H1 (cell line): ENCODE results near the gene CISH. TPM values are rescaled to one million over a fixed set of nuclear protein-coding genes. Genes with fewer than 3 reads are reported as not detected.
A peak's percentile ranks its signal among the peaks of the same experiment; 100 is the strongest.

Experiments used
- CTCF ChIA-PET: fragments of 300-600 bp; sonication (Branson Sonifier 250); formaldehyde crosslinking; loops from one replicate; lab custom pipeline; 2021; ENCODE audit not compliant: partially characterized antibody; lab: Charles Lee
- POLR2A ChIA-PET: fragments of 300-600 bp; sonication (Branson Sonifier 250); formaldehyde crosslinking; loops from one replicate; lab custom pipeline; 2021; ENCODE audit warnings: inconsistent platforms; ENCODE audit not compliant: partially characterized antibody; lab: Charles Lee
- DNase-seq, 2 experiments: peaks; one replicate each; pipeline versions ENCODE4 v3.0.0 to v3.0.0-alpha.2; 2010 to 2022; ENCODE audit warnings: low spot score in 2 of 2, low read depth in 1 of 2, mixed read lengths in 1 of 2
- FAIRE-seq: peaks from 2 replicates; lab custom pipeline; 2011; peaks lifted over from hg19 to GRCh38; lab: Jason Lieb, UNC
- H2AFZ ChIP-seq: 2 replicates; pipeline ENCODE4 v1.8.1; 2012; ENCODE audit warnings: low read length, inconsistent platforms
- H2AK5ac ChIP-seq: 2 replicates; pipeline ENCODE4 v1.6.1; 2013; ENCODE audit warnings: low read depth, low read length
- H2BK120ac ChIP-seq: replicated peaks from 2 replicates; pipeline ENCODE3; 2013; ENCODE audit warnings: low read depth, low read length, inconsistent platforms
- H2BK12ac ChIP-seq: 2 replicates; pipeline ENCODE4 v1.6.1; 2013; ENCODE audit warnings: low read depth, low read length
- H2BK15ac ChIP-seq: 2 replicates; pipeline ENCODE4 v1.6.1; 2013; ENCODE audit warnings: low read length
- H2BK20ac ChIP-seq: 2 replicates; pipeline ENCODE4 v1.6.1; 2013; ENCODE audit warnings: low read length
- H2BK5ac ChIP-seq: 2 replicates; pipeline ENCODE4 v1.6.1; 2013; ENCODE audit warnings: low read depth, low read length
- H3K14ac ChIP-seq: 2 replicates; pipeline ENCODE4 v1.6.1; 2013; ENCODE audit warnings: inconsistent platforms; ENCODE audit not compliant: insufficient read length
- H3K18ac ChIP-seq: 2 replicates; pipeline ENCODE4 v1.6.1; 2013; ENCODE audit warnings: low read length; ENCODE audit errors: extremely low read depth
- H3K23ac ChIP-seq: 2 replicates; pipeline ENCODE4 v1.6.1; 2013; ENCODE audit warnings: inconsistent platforms; ENCODE audit not compliant: insufficient read length
- H3K23me2 ChIP-seq: 2 replicates; pipeline ENCODE4 v1.6.1; 2013; ENCODE audit warnings: low read depth, low read length
- H3K27ac ChIP-seq: 2 replicates; pipeline ENCODE4 v1.6.1; 2011; ENCODE audit warnings: low read depth, low read length, inconsistent platforms
- H3K27me3 ChIP-seq, 4 experiments: replicated peaks in 1 of 4; 1 replicate in 1 of 4; 2 replicates in 3 of 4; pipeline versions ENCODE4 v1.6.1 to v1.8.1; 2011 to 2013; ENCODE audit warnings: low read length in 3 of 4, mild to moderate bottlenecking in 3 of 4, inconsistent platforms in 2 of 4, mixed read lengths in 2 of 4, moderate library complexity in 1 of 4; ENCODE audit not compliant: control insufficient read depth in 3 of 4, insufficient read depth in 3 of 4; ENCODE audit errors: extremely low read depth in 1 of 4
- H3K36me3 ChIP-seq, 4 experiments: 2 replicates each; pipeline versions ENCODE4 v1.6.1 to v1.8.1; 2011 to 2013; ENCODE audit warnings: mild to moderate bottlenecking in 4 of 4, low read length in 3 of 4, moderate library complexity in 2 of 4, control low read depth in 1 of 4, inconsistent platforms in 1 of 4; ENCODE audit not compliant: insufficient read depth in 4 of 4, control insufficient read depth in 2 of 4
- H3K4ac ChIP-seq: replicated peaks from 2 replicates; pipeline ENCODE3; 2013; ENCODE audit warnings: low read length, low read depth, mixed read lengths, inconsistent platforms; ENCODE audit not compliant: insufficient read length
- H3K4me1 ChIP-seq, 4 experiments: replicated peaks in 1 of 4; 1 replicate in 1 of 4; 2 replicates in 3 of 4; pipeline versions ENCODE4 v1.6.1 to v1.8.1; 2011 to 2013; ENCODE audit warnings: low read length in 3 of 4, inconsistent platforms in 2 of 4, mixed read lengths in 1 of 4; ENCODE audit not compliant: insufficient read depth in 4 of 4, control insufficient read depth in 3 of 4
- H3K4me2 ChIP-seq, 2 experiments: 2 replicates each; pipeline versions ENCODE4 v1.6.1 to v1.8.1; 2011 to 2013; ENCODE audit warnings: low read depth in 2 of 2, low read length in 2 of 2, control low read depth in 1 of 2, inconsistent platforms in 1 of 2, mild to moderate bottlenecking in 1 of 2; ENCODE audit not compliant: insufficient read depth in 1 of 2
- H3K4me3 ChIP-seq, 4 experiments: fragments of 200-600, 300-600 bp in 1 of 4; sonication (generic), shearing (Covaris generic), sonication (Bioruptor Twin) in 1 of 4; 2 replicates each; pipeline versions ENCODE4 v1.5.1 to v1.8.1; 2011 to 2016; ENCODE audit warnings: low read length in 4 of 4, low read depth in 3 of 4, control low read depth in 2 of 4, inconsistent platforms in 2 of 4, mild to moderate bottlenecking in 2 of 4, mixed read lengths in 1 of 4, moderate library complexity in 1 of 4; ENCODE audit not compliant: insufficient read depth in 2 of 4; ENCODE audit errors: extremely low read depth in 1 of 4
- H3K56ac ChIP-seq: replicated peaks from 2 replicates; pipeline ENCODE3; 2013; ENCODE audit warnings: low read depth, mild to moderate bottlenecking, mixed read lengths, low read length, inconsistent platforms; ENCODE audit not compliant: insufficient read length
- H3K79me1 ChIP-seq: 2 replicates; pipeline ENCODE4 v1.6.1; 2013; ENCODE audit warnings: low read depth, low read length, control low read depth
- H3K79me2 ChIP-seq, 2 experiments: 2 replicates each; pipeline versions ENCODE4 v1.6.1 to v1.8.1; 2012 to 2013; ENCODE audit warnings: low read length in 2 of 2, mild to moderate bottlenecking in 2 of 2, inconsistent platforms in 1 of 2; ENCODE audit not compliant: insufficient read depth in 2 of 2, control insufficient read depth in 1 of 2
- H3K9ac ChIP-seq, 4 experiments: replicated peaks in 1 of 4; 1 replicate in 1 of 4; 2 replicates in 3 of 4; pipeline versions ENCODE4 v1.6.1 to v1.8.1; 2011 to 2013; ENCODE audit warnings: low read depth in 3 of 4, low read length in 3 of 4, control low read depth in 2 of 4, mild to moderate bottlenecking in 2 of 4, moderate library complexity in 2 of 4, inconsistent platforms in 1 of 4; ENCODE audit errors: extremely low read depth in 1 of 4
- H3K9me3 ChIP-seq, 2 experiments: 2 replicates each; pipeline versions ENCODE4 v1.6.1 to v1.8.1; 2012 to 2013; ENCODE audit warnings: mild to moderate bottlenecking in 2 of 2, moderate library complexity in 2 of 2, control low read depth in 1 of 2, inconsistent platforms in 1 of 2, low read depth in 1 of 2, low read length in 1 of 2, mixed read lengths in 1 of 2; ENCODE audit not compliant: insufficient read depth in 2 of 2
- H4K20me1 ChIP-seq, 2 experiments: replicated peaks in 1 of 2; 2 replicates each; pipeline versions ENCODE3 to v1.8.1; 2011 to 2013; ENCODE audit warnings: inconsistent platforms in 2 of 2, low read length in 2 of 2, mild to moderate bottlenecking in 1 of 2; ENCODE audit not compliant: insufficient read depth in 2 of 2, control insufficient read depth in 1 of 2
- H4K5ac ChIP-seq: 2 replicates; pipeline ENCODE4 v1.6.1; 2013; ENCODE audit warnings: low read length, low read depth, mixed read lengths, inconsistent platforms; ENCODE audit not compliant: insufficient read length
- H4K8ac ChIP-seq: 2 replicates; pipeline ENCODE4 v1.8.0; 2013; ENCODE audit warnings: mild to moderate bottlenecking, moderate library complexity, low read length, inconsistent platforms; ENCODE audit not compliant: insufficient read depth; ENCODE audit errors: extremely low read depth
- H4K91ac ChIP-seq: replicated peaks from 2 replicates; pipeline ENCODE3; 2013; ENCODE audit warnings: low read length, mixed read lengths, inconsistent platforms; ENCODE audit not compliant: insufficient read length
- CHD1 ChIP-seq: IDR thresholded peaks from 2 replicates; pipeline ENCODE4 v1.6.1; 2012; ENCODE audit warnings: low read depth, low read length, improper control_type of control experiment
- CTBP2 ChIP-seq: IDR thresholded peaks from 2 replicates; pipeline ENCODE4 v1.7.0; 2011; ENCODE audit warnings: borderline replicate concordance, mild to moderate bottlenecking, moderate library complexity, mixed read lengths, low read length; ENCODE audit not compliant: insufficient read depth, insufficient read length
- CTCF ChIP-seq, 3 experiments: IDR thresholded peaks; 1 replicate in 2 of 3; 2 replicates in 1 of 3; pipeline versions ENCODE4 v1.5.1 to v1.6.1; 2011; ENCODE audit warnings: low read length in 3 of 3, mild to moderate bottlenecking in 3 of 3, inconsistent platforms in 2 of 3, low read depth in 1 of 3, moderate library complexity in 1 of 3; ENCODE audit not compliant: insufficient read depth in 1 of 3; ENCODE audit errors: control extremely low read depth in 1 of 3
- EP300 ChIP-seq, 2 experiments: IDR thresholded peaks; 1 replicate in 1 of 2; 2 replicates in 1 of 2; pipeline ENCODE4 v1.6.1; 2011 to 2012; ENCODE audit warnings: low read depth in 2 of 2, low read length in 2 of 2, mild to moderate bottlenecking in 2 of 2, borderline replicate concordance in 1 of 2, inconsistent platforms in 1 of 2, moderate library complexity in 1 of 2
- JUN ChIP-seq: IDR thresholded peaks from 2 replicates; pipeline ENCODE4 v1.6.1; 2011; ENCODE audit warnings: low read depth, mild to moderate bottlenecking, improper control_type of control experiment, low read length
- NANOG ChIP-seq: IDR thresholded peaks from 2 replicates; pipeline ENCODE4 v1.6.1; 2011; ENCODE audit warnings: low read length, low read depth, mild to moderate bottlenecking, inconsistent platforms; ENCODE audit not compliant: insufficient read depth, poor library complexity, severe bottlenecking
- POLR2A ChIP-seq, 2 experiments: IDR thresholded peaks; 1 replicate in 1 of 2; 2 replicates in 1 of 2; pipeline ENCODE4 v1.6.1; 2011; ENCODE audit warnings: low read depth in 2 of 2, low read length in 2 of 2, mild to moderate bottlenecking in 2 of 2; ENCODE audit errors: control extremely low read depth in 1 of 2
- POLR2AphosphoS5 ChIP-seq: IDR thresholded peaks from 2 replicates; pipeline ENCODE4 v1.6.1; 2011; ENCODE audit warnings: low read depth, low read length
- SRF ChIP-seq: IDR thresholded peaks from 2 replicates; pipeline ENCODE4 v1.6.1; 2011; ENCODE audit warnings: mild to moderate bottlenecking, low read depth, low read length, moderate library complexity
- WGBS, 2 experiments: shearing (Covaris generic) in 1 of 2; methylation state at CpG; one replicate each; pipeline versions ENCODE4 v1.1.6 to v1.1.7; 2013 to 2015; ENCODE audit warnings: low lambda C conversion rate in 2 of 2, mixed read lengths in 2 of 2, inconsistent platforms in 1 of 2, low coverage in 1 of 2, missing lambda C conversion rate in 1 of 2; ENCODE audit not compliant: insufficient replicate concordance in 2 of 2, insufficient coverage in 1 of 2, insufficient read length in 1 of 2; ENCODE audit errors: extremely low coverage in 1 of 2, missing lambda C conversion rate in 1 of 2; 5-methylcytosine and 5-hydroxymethylcytosine counted together
- polyA plus RNA-seq, 7 experiments: library from polyadenylated mRNA; depleted of rRNA in 3 of 7; stranded (reverse) in 5 of 7; unstranded in 2 of 7; fragments of >200 nt in 5 of 7; fragments of 200-250 nt in 2 of 7; gene quantifications; 1 replicate in 5 of 7; 2 replicates in 1 of 7; 4 replicates in 1 of 7; pipeline versions ENCODE4 v1.2.1 to v1.2.3, GENCODE V29; 2011 to 2013; ENCODE audit warnings: missing spikeins in 2 of 7, mixed read lengths in 2 of 7
- total RNA-seq: library from RNA; stranded (reverse); fragmentation: NEBNext Ultra II Directional; extraction: Animal tissue kit (Norgen Biotek cat#: 25700); gene quantifications from 2 replicates; pipeline ENCODE4 v1.2.1, GENCODE V29; 2021

Gene CISH
- total and polyA plus RNA-seq, 2 of the 8 experiments (the other 6 are each of a cell fraction or from before 2014, with no cell fraction given), result 1.9 to 2.2 TPM

GRCh38 chr3:50660386-50660785 is 48.8 kb upstream of the CISH start:
- Histone ChIP-seq H2BK12ac (peak overlapping the region; percentile 4; the same call in 1 of the 2 replicates), H4K20me1 (peaks cover 0 to 2% of the 10 kb centered on the region in 2 experiments), H3K27me3 (no peaks in the 10 kb centered on the region; a peak in 1 of 7 replicates), H3K18ac (no peak overlapping the region), H3K79me2 (no peaks in the 10 kb centered on the region), H4K91ac (no peak overlapping the region), H3K4me1 (no peaks in the 10 kb centered on the region), H3K79me1 (no peaks in the 10 kb centered on the region), H2AK5ac (no peak overlapping the region), H3K56ac (no peak overlapping the region), H3K4me2 (no peak overlapping the region), H3K4me3 (no peak overlapping the region), H3K9ac (no peak overlapping the region), H2BK15ac (0 out of 2 replicates have a peak overlapping the region, but pooled peaks have one; percentile 40), H3K36me3 (no peaks in the 10 kb centered on the region), H2BK5ac (no peak overlapping the region), H2BK20ac (no peak overlapping the region), H4K8ac (no peak overlapping the region), H3K9me3 (no peaks in the 10 kb centered on the region), H3K23ac (no peak overlapping the region), H3K4ac (no peak overlapping the region), H3K23me2 (no peaks in the 10 kb centered on the region), H2BK120ac (no peak overlapping the region), H3K14ac (no peak overlapping the region), H4K5ac (no peak overlapping the region), H3K27ac (no peak overlapping the region), H2AFZ (no peak overlapping the region)
- WGBS, 2 experiments, result 92% methylated on average over 10 of the region's 10 CpGs; no CpG with 5 or more reads in 1 of the 2 experiments
- POLR2A ChIA-PET, result no interaction called here
- CTCF ChIA-PET, result interaction anchor here (0.8 to 63.8 kb wide), 3 partner anchors 8 to 39 kb away, joined by 3 to 1262 read pairs (median 3); partner anchors contain the start of genes CISH and MAPKAPK3
- DNase-seq, result no peak
- FAIRE-seq, result no peak
- no peak for TF ChIP-seq EP300 (IDR thresholded peaks at IDR 0.05; ENCODE audit: borderline replicate concordance in 1 of 2, low read depth in 2 of 2, low read length in 2 of 2)
- no peak for TF ChIP-seq CTBP2
- no peak for TF ChIP-seq JUN
- no peak for TF ChIP-seq CTCF (IDR thresholded peaks at IDR 0.05; ENCODE audit: control extremely low read depth in 1 of 3, insufficient read depth in 1 of 3, low read depth in 1 of 3, low read length in 3 of 3)
- TF ChIP-seq NANOG, result no peak
- TF ChIP-seq POLR2AphosphoS5, result no peak
- no peak for TF ChIP-seq CHD1
- no peak for TF ChIP-seq POLR2A (IDR thresholded peaks at IDR 0.05; ENCODE audit: control extremely low read depth in 1 of 2, low read depth in 2 of 2, low read length in 2 of 2)
- TF ChIP-seq SRF, result no peak
